ENCODE measurements around the gene PRKCSH.

GRCh38 chr19:11447347-11448262 lies 12.2 kb downstream of the PRKCSH start:
- TF ChIP-seq, protein P1, sequence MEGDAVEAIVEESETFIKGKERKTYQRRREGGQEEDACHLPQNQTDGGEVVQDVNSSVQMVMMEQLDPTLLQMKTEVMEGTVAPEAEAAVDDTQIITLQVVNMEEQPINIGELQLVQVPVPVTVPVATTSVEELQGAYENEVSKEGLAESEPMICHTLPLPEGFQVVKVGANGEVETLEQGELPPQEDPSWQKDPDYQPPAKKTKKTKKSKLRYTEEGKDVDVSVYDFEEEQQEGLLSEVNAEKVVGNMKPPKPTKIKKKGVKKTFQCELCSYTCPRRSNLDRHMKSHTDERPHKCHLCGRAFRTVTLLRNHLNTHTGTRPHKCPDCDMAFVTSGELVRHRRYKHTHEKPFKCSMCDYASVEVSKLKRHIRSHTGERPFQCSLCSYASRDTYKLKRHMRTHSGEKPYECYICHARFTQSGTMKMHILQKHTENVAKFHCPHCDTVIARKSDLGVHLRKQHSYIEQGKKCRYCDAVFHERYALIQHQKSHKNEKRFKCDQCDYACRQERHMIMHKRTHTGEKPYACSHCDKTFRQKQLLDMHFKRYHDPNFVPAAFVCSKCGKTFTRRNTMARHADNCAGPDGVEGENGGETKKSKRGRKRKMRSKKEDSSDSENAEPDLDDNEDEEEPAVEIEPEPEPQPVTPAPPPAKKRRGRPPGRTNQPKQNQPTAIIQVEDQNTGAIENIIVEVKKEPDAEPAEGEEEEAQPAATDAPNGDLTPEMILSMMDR (IDR thresholded peaks at IDR 0.05) = no peak
- TF ChIP-seq POLR2A (IDR thresholded peaks at IDR 0.05) = no peak

Data from vagina (tissue), 2 donors.